Vagina (tissue), 2 donors: Measurements from ENCODE around the gene PIWIL1.

Experiments used
- CTCF ChIP-seq, 3 experiments: fragments of 450-650 bp in 2 of 3; fragments of 200-600 bp in 1 of 3; sonication (generic) in 1 of 3; IDR thresholded peaks; one replicate each; pipeline ENCODE4 v1.5.1; 2017 to 2019; ENCODE audit warnings: antibody characterized with exemption in 3 of 3, mild to moderate bottlenecking in 2 of 3, moderate library complexity in 2 of 3
- POLR2A ChIP-seq, 2 donors: fragments of 450-650 bp; IDR thresholded peaks; one replicate each; pipeline ENCODE4 v1.6.1; 2017; ENCODE audit warnings: antibody characterized with exemption in 2 of 2, mild to moderate bottlenecking in 2 of 2, moderate library complexity in 2 of 2
- POLR2AphosphoS5 ChIP-seq, 2 donors: sonication (generic); formaldehyde crosslinking; IDR thresholded peaks; one replicate each; pipeline ENCODE4 v1.9.0; 2017; ENCODE audit warnings: antibody characterized with exemption in 2 of 2, mild to moderate bottlenecking in 2 of 2, low read depth in 1 of 2; ENCODE audit not compliant: insufficient read depth in 1 of 2

- TF ChIP-seq CTCF (IDR thresholded peaks at IDR 0.05) (no peak), POLR2AphosphoS5 (IDR thresholded peaks at IDR 0.05; ENCODE audit: insufficient read depth in 1 of 2, low read depth in 1 of 2) (no peak), POLR2A (IDR thresholded peaks at IDR 0.05) (no peak)
These were observed 80.6 kb downstream of the PIWIL1 start for GRCh38 chr12:130418251-130418650.
